ENCODE data around the gene NUDT9.
A peak's percentile ranks its signal among the peaks of the same experiment; 100 is the strongest.
"Not testable (repeated sequence)": the region's sequence is repeated elsewhere in the genome, so short reads cannot be mapped to it uniquely, and the experiment has no call there.

Gene NUDT9

GRCh38 chr4:87465739-87466366 is 43.5 kb downstream of the NUDT9 start:
- DNase-seq: peak; percentile 68 to 79

- DNase-seq: no peak
Observed at GRCh38 chr4:87469390-87469789, 47.0 kb downstream of the NUDT9 start.

- no peak for DNase-seq
Observed at GRCh38 chr4:87476934-87477333, 54.6 kb downstream of the NUDT9 start.

- DNase-seq: no peak
Observed at GRCh38 chr4:87478732-87479250, 56.4 kb downstream of the NUDT9 start.

- no peak for DNase-seq
Observed at GRCh38 chr4:87481377-87481776, 59.0 kb downstream of the NUDT9 start.

GRCh38 chr4:87483247-87483646 is 60.9 kb downstream of the NUDT9 start:
- not testable (repeated sequence) for DNase-seq

GRCh38 chr4:87488666-87489065 is 66.3 kb downstream of the NUDT9 start:
- DNase-seq: not testable (repeated sequence)

- no peak for DNase-seq
Observed at GRCh38 chr4:87489678-87490077, 67.3 kb downstream of the NUDT9 start.

- DNase-seq: no peak
Observed at GRCh38 chr4:87490664-87491369, 68.4 kb downstream of the NUDT9 start.

GRCh38 chr4:87491436-87491835 is 69.1 kb downstream of the NUDT9 start:
- no peak for DNase-seq

GRCh38 chr4:87491851-87492250 is 69.5 kb downstream of the NUDT9 start:
- DNase-seq: not testable (repeated sequence)

GRCh38 chr4:87493115-87493514 is 70.7 kb downstream of the NUDT9 start:
- DNase-seq: no peak

GRCh38 chr4:87497159-87497558 is 74.8 kb downstream of the NUDT9 start:
- peak; percentile 11 to 13 for DNase-seq

- DNase-seq: no peak
Observed at GRCh38 chr4:87497578-87497977, 75.2 kb downstream of the NUDT9 start.

GRCh38 chr4:87498446-87498900 is 76.1 kb downstream of the NUDT9 start:
- no peak for DNase-seq

- DNase-seq: no peak
Observed at GRCh38 chr4:87499403-87500091, 77.2 kb downstream of the NUDT9 start.

- DNase-seq: no peak
Observed at GRCh38 chr4:87500092-87500462, 77.7 kb downstream of the NUDT9 start.

- no peak for DNase-seq
Observed at GRCh38 chr4:87502580-87503238, 80.3 kb downstream of the NUDT9 start.

- DNase-seq: peak in 1 of 2 experiments; percentile 20
Observed at GRCh38 chr4:87505862-87506261, 83.5 kb downstream of the NUDT9 start.

GRCh38 chr4:87506974-87507701 is 84.8 kb downstream of the NUDT9 start:
- no peak for DNase-seq

Measured in Kasumi-1 (cell line).